ENCODE measurements around the gene GRK5. TPM values are rescaled to one million over a fixed set of nuclear protein-coding genes. Genes with fewer than 3 reads are reported as not detected.

Gene GRK5
- total RNA-seq, 1 experiment from 2014 or later: 1.2 TPM

DNA sequence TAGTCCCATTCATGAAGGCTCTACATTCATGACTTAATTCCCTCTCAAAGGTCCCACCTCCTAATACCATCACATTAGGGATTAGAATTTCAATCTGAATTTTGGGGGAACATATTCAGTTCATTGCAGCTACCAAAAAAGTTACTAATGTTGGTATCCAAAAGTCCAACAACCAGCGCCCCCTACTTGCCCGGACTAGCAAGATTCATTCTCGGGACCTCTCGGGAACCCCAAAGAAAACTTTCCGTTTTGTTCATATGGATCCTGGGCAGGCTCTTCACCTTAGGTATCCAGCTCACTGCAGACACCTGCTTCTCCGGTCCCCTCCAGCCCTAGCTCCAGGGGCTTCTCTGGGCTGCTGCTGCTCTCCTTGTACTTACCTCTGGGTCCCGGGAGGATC, 8.9 kb upstream of the GRK5 start:
- Histone ChIP-seq H3K56ac (ENCODE audit: insufficient read length, low read depth, low read length) (no peak overlapping the region), H3K23me2 (ENCODE audit: insufficient read length, low read depth, low read length, poor library complexity, severe bottlenecking) (no peaks in the 10 kb centered on the region), H4K8ac (replicated peaks; ENCODE audit: insufficient read length, low read depth, low read length) (no peak overlapping the region), H3K4ac (ENCODE audit: low read depth, low read length) (no peak overlapping the region), H4K5ac (ENCODE audit: insufficient read length, low read depth, low read length) (no peak overlapping the region), H3K4me1 (ENCODE audit: insufficient read depth, low read length) (no peaks in the 10 kb centered on the region), H3K18ac (ENCODE audit: insufficient read length, low read depth, low read length) (no peak overlapping the region), H4K20me1 (ENCODE audit: control insufficient read depth, insufficient read depth, insufficient read length) (no peaks in the 10 kb centered on the region), H3K14ac (ENCODE audit: insufficient read depth, low read length) (no peak overlapping the region), H2BK120ac (ENCODE audit: low read depth, low read length, poor library complexity, severe bottlenecking) (no peak overlapping the region), H2BK12ac (ENCODE audit: insufficient read length, low read depth, low read length) (no peak overlapping the region), H2BK20ac (ENCODE audit: low read depth, low read length, poor library complexity, severe bottlenecking) (no peak overlapping the region), H3K23ac (ENCODE audit: insufficient read length, low read depth, low read length) (no peak overlapping the region), H2BK5ac (ENCODE audit: insufficient read length, low read length) (no peak overlapping the region), H3K9me3 (ENCODE audit: control insufficient read depth, low read depth, low read length) (no peaks in the 10 kb centered on the region), H3K27me3 (ENCODE audit: insufficient read depth, low read length) (no peaks in the 10 kb centered on the region), H4K91ac (ENCODE audit: insufficient read length, low read depth, low read length) (no peak overlapping the region), H2BK15ac (ENCODE audit: low read depth, low read length) (no peak overlapping the region), H3K79me2 (ENCODE audit: insufficient read depth, low read length) (no peaks in the 10 kb centered on the region), H3K79me1 (ENCODE audit: insufficient read depth, low read depth, low read length, poor library complexity, severe bottlenecking) (no peaks in the 10 kb centered on the region), H2AK5ac (ENCODE audit: insufficient read length, low read length) (no peak overlapping the region), H3K4me2 (ENCODE audit: insufficient read depth, insufficient read length, low read length) (no peak overlapping the region), H3K9ac (ENCODE audit: extremely low read depth, insufficient read length, low read length) (no peak overlapping the region), H3T11ph (ENCODE audit: low read length) (no peak overlapping the region), H2AFZ (ENCODE audit: low read length) (no peak overlapping the region), H3K27ac (ENCODE audit: insufficient read length, low read depth, low read length) (no peak overlapping the region)
- no CpG with 5 or more reads among the region's 7 CpGs for WGBS (ENCODE audit: extremely low coverage, insufficient read length, low lambda C conversion rate)
- TF ChIP-seq, protein P1, sequence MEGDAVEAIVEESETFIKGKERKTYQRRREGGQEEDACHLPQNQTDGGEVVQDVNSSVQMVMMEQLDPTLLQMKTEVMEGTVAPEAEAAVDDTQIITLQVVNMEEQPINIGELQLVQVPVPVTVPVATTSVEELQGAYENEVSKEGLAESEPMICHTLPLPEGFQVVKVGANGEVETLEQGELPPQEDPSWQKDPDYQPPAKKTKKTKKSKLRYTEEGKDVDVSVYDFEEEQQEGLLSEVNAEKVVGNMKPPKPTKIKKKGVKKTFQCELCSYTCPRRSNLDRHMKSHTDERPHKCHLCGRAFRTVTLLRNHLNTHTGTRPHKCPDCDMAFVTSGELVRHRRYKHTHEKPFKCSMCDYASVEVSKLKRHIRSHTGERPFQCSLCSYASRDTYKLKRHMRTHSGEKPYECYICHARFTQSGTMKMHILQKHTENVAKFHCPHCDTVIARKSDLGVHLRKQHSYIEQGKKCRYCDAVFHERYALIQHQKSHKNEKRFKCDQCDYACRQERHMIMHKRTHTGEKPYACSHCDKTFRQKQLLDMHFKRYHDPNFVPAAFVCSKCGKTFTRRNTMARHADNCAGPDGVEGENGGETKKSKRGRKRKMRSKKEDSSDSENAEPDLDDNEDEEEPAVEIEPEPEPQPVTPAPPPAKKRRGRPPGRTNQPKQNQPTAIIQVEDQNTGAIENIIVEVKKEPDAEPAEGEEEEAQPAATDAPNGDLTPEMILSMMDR (conservative IDR thresholded peaks at IDR 0.05): peak; percentile 65
- Mint-ChIP-seq H3K4me1 (peaks cover 17 to 20% of the 10 kb centered on the region in 2 experiments), H3K27ac (peak overlapping the region in 1 of 3 experiments; percentile 80; a peak in 1 of 7 replicates), H3K27me3 (ENCODE audit: low read depth) (peaks cover 13% of the 10 kb centered on the region), H3K4me3 (no peak overlapping the region), H3K9me3 (no peaks in the 10 kb centered on the region), H3K36me3 (ENCODE audit: insufficient read depth in 1 of 3, low read depth in 3 of 3) (no peaks in the 10 kb centered on the region)
- DNase-seq: peak; percentile 47

All from H9 (cell line).